CD4-positive, alpha-beta T cell treated with Interleukin-21 for 1 hour (primary cell): ENCODE measurements around the gene SULT1A1.
"Not testable (repeated sequence)": the region's sequence is repeated elsewhere in the genome, so short reads cannot be mapped to it uniquely, and the experiment has no call there.

ENCODE experiments used
- DNase-seq: peaks from one replicate; pipeline ENCODE4 v3.0.0-alpha.2; 2020

SULT1A1 gene

GRCh38 chr16:28608496-28608808 is 1.4 kb downstream of the SULT1A1 start:
- not testable (repeated sequence) for DNase-seq

GRCh38 chr16:28607681-28608495 is 2.0 kb downstream of the SULT1A1 start:
- DNase-seq: not testable (repeated sequence)

- DNase-seq: no peak
These were observed 2.7 kb downstream of the SULT1A1 start for GRCh38 chr16:28607116-28607623.

GRCh38 chr16:28606291-28607115 is 3.3 kb downstream of the SULT1A1 start:
- DNase-seq: no peak

GRCh38 chr16:28604186-28604565 is 5.7 kb downstream of the SULT1A1 start:
- no peak for DNase-seq

- DNase-seq: no peak
These were observed 6.3 kb downstream of the SULT1A1 start for GRCh38 chr16:28603381-28604185.

GRCh38 chr16:28602529-28602928 is 7.3 kb downstream of the SULT1A1 start:
- DNase-seq: no peak

- DNase-seq: not testable (repeated sequence)
These were observed 7.8 kb downstream of the SULT1A1 start for GRCh38 chr16:28602062-28602461.

- not testable (repeated sequence) for DNase-seq
These were observed 8.3 kb downstream of the SULT1A1 start for GRCh38 chr16:28601589-28601988.

- not testable (repeated sequence) for DNase-seq
These were observed 8.9 kb downstream of the SULT1A1 start for GRCh38 chr16:28600965-28601364.

- not testable (repeated sequence) for DNase-seq
These were observed 10.2 kb downstream of the SULT1A1 start for GRCh38 chr16:28599377-28600285.

- no peak for DNase-seq
These were observed 12.1 kb downstream of the SULT1A1 start for GRCh38 chr16:28597692-28598261.

GRCh38 chr16:28596840-28597691 is 12.8 kb downstream of the SULT1A1 start, which contains the start of gene SULT1A2:
Gene SULT1A2 (minus strand): TSS chr16:28597050. CDS start chr16:28595930, 1,120 bp downstream.
- no peak for DNase-seq

GRCh38 chr16:28596115-28596630 is 13.7 kb downstream of the SULT1A1 start:
- DNase-seq: no peak

GRCh38 chr16:28595451-28595850 is 14.4 kb downstream of the SULT1A1 start:
- DNase-seq: not testable (repeated sequence)

- no peak for DNase-seq
These were observed 16.8 kb downstream of the SULT1A1 start for GRCh38 chr16:28592979-28593553.

GRCh38 chr16:28592511-28592910 is 17.3 kb downstream of the SULT1A1 start:
- DNase-seq: no peak

- no peak for DNase-seq
These were observed 18.5 kb downstream of the SULT1A1 start for GRCh38 chr16:28591355-28591754.
